HEK293 (cell line): Measurements from ENCODE around the gene IL4R.

ENCODE experiments used
- CTCF ChIA-PET: fragments of 350-600 bp; formaldehyde crosslinking; extraction: SDS; loops from one replicate; lab custom pipeline; 2021; ENCODE audit warnings: antibody characterized with exemption; lab: Yijun Ruan, JAX
- POLR2A ChIA-PET: fragments of 300-600 bp; formaldehyde crosslinking; extraction: SDS; loops from one replicate; lab custom pipeline; 2020; ENCODE audit warnings: antibody characterized with exemption, inconsistent platforms; lab: Yijun Ruan, JAX
- H3K27ac ChIP-seq: fragments of 200-500 bp; sonication (Bioruptor generic); 2 replicates; pipeline ENCODE4 v1.5.1; 2014; ENCODE audit warnings: low read depth, low read length, control low read depth, inconsistent platforms; ENCODE audit errors: extremely low read depth
- H3K36me3 ChIP-seq, 2 experiments: fragments of 200-500 bp in 1 of 2; sonication (Bioruptor generic) in 1 of 2; 1 replicate in 1 of 2; 2 replicates in 1 of 2; pipeline ENCODE4 v1.5.1; 2014 to 2017; ENCODE audit warnings: inconsistent platforms in 2 of 2, low read length in 2 of 2; ENCODE audit not compliant: control insufficient read depth in 2 of 2, insufficient read depth in 1 of 2
- H3K4me1 ChIP-seq: fragments of 200-500 bp; sonication (Bioruptor generic); 2 replicates; pipeline ENCODE4 v1.5.1; 2014; ENCODE audit warnings: mild to moderate bottlenecking, low read length, inconsistent platforms; ENCODE audit not compliant: control insufficient read depth, insufficient read depth
- H3K4me3 ChIP-seq: 2 replicates; pipeline ENCODE4 v1.5.1; 2011; ENCODE audit warnings: low read depth, mild to moderate bottlenecking, control low read depth, low read length, moderate library complexity
- H3K9me3 ChIP-seq: fragments of 200-500 bp; sonication (Bioruptor generic); 2 replicates; pipeline ENCODE4 v1.5.1; 2014; ENCODE audit warnings: low read depth, low read length, inconsistent platforms; ENCODE audit not compliant: control insufficient read depth, insufficient read depth
- BCL6B ChIP-seq: fragments of 450-650 bp; formaldehyde crosslinking; IDR thresholded peaks from 2 replicates; pipeline ENCODE4 v1.5.1; 2017; ENCODE audit warnings: missing biosample characterization, missing genetic modification characterization
- HOXC10 ChIP-seq: sonication (generic); formaldehyde crosslinking; IDR thresholded peaks from 2 replicates; pipeline ENCODE4 v1.8.1; 2023; ENCODE audit warnings: mild to moderate bottlenecking, missing genetic modification reagents
- INSM2 ChIP-seq: fragments of 450-650 bp; formaldehyde crosslinking; IDR thresholded peaks from 2 replicates; pipeline ENCODE4 v1.5.1; 2016; ENCODE audit warnings: missing biosample characterization, missing genetic modification characterization
- KLF17 ChIP-seq: fragments of 450-650 bp; formaldehyde crosslinking; IDR thresholded peaks from 2 replicates; pipeline ENCODE4 v1.5.1; 2016; ENCODE audit warnings: missing biosample characterization, missing genetic modification characterization
- KLF9 ChIP-seq: fragments of 450-650 bp; formaldehyde crosslinking; IDR thresholded peaks from 2 replicates; pipeline ENCODE4 v1.5.1; 2016; ENCODE audit warnings: missing biosample characterization, missing genetic modification characterization, low read depth
- SETDB1 ChIP-seq: IDR thresholded peaks from one replicate; pipeline ENCODE4 v1.6.1; 2017; ENCODE audit warnings: mild to moderate bottlenecking, low read length, moderate library complexity, mixed read lengths; ENCODE audit not compliant: insufficient read length
- ZBTB1 ChIP-seq: fragments of 450-650 bp; formaldehyde crosslinking; IDR thresholded peaks from 2 replicates; pipeline ENCODE4 v1.5.1; 2016; ENCODE audit warnings: missing biosample characterization, missing genetic modification characterization
- ZFP3 ChIP-seq: fragments of 450-650 bp; formaldehyde crosslinking; IDR thresholded peaks from 2 replicates; pipeline ENCODE4 v1.5.1; 2016; ENCODE audit warnings: low read depth, missing biosample characterization, missing genetic modification characterization
- ZNF114 ChIP-seq: fragments of 450-650 bp; formaldehyde crosslinking; IDR thresholded peaks from 2 replicates; pipeline ENCODE4 v1.5.0; 2017; ENCODE audit warnings: missing biosample characterization, missing genetic modification characterization
- ZNF175 ChIP-seq: fragments of 450-650 bp; formaldehyde crosslinking; IDR thresholded peaks from 2 replicates; pipeline ENCODE4 v1.5.1; 2016; ENCODE audit warnings: missing biosample characterization, missing genetic modification characterization
- ZNF184 ChIP-seq: fragments of 450-650 bp; IDR thresholded peaks from 2 replicates; pipeline ENCODE4 v1.5.1; 2018; ENCODE audit warnings: missing biosample characterization, mild to moderate bottlenecking, missing genetic modification characterization
- ZNF211 ChIP-seq: fragments of 450-650 bp; formaldehyde crosslinking; IDR thresholded peaks from 2 replicates; pipeline ENCODE4 v1.5.1; 2016; ENCODE audit warnings: low read depth, missing biosample characterization, missing genetic modification characterization
- ZNF223 ChIP-seq: fragments of 450-650 bp; formaldehyde crosslinking; IDR thresholded peaks from 2 replicates; pipeline ENCODE4 v1.5.1; 2016; ENCODE audit warnings: missing biosample characterization, missing genetic modification characterization
- ZNF248 ChIP-seq: fragments of 450-650 bp; formaldehyde crosslinking; IDR thresholded peaks from 2 replicates; pipeline ENCODE4 v1.5.1; 2017; ENCODE audit warnings: missing biosample characterization, missing genetic modification characterization
- ZNF530 ChIP-seq: fragments of 450-650 bp; formaldehyde crosslinking; IDR thresholded peaks from 2 replicates; pipeline ENCODE4 v1.5.1; 2016; ENCODE audit warnings: low read depth, missing biosample characterization, missing genetic modification characterization
- ZNF558 ChIP-seq: fragments of 450-650 bp; formaldehyde crosslinking; IDR thresholded peaks from 2 replicates; pipeline ENCODE4 v1.5.1; 2016; ENCODE audit warnings: missing biosample characterization, missing genetic modification characterization
- ZNF560 ChIP-seq: fragments of 450-650 bp; formaldehyde crosslinking; IDR thresholded peaks from 2 replicates; pipeline ENCODE4 v1.5.1; 2017; ENCODE audit warnings: missing biosample characterization, missing genetic modification characterization, borderline replicate concordance
- ZNF623 ChIP-seq: fragments of 450-650 bp; formaldehyde crosslinking; IDR thresholded peaks from 2 replicates; pipeline ENCODE4 v1.5.1; 2016; ENCODE audit warnings: missing biosample characterization, missing genetic modification characterization
- ZNF785 ChIP-seq: fragments of 450-650 bp; formaldehyde crosslinking; IDR thresholded peaks from 2 replicates; pipeline ENCODE4 v1.5.1; 2016; ENCODE audit warnings: missing biosample characterization, missing genetic modification characterization
- ZNF843 ChIP-seq: fragments of 450-650 bp; formaldehyde crosslinking; IDR thresholded peaks from 2 replicates; pipeline ENCODE4 v1.5.1; 2016; ENCODE audit warnings: missing biosample characterization, missing genetic modification characterization
- ZSCAN5A ChIP-seq: fragments of 450-650 bp; formaldehyde crosslinking; IDR thresholded peaks from 2 replicates; pipeline ENCODE4 v1.5.1; 2016; ENCODE audit warnings: missing biosample characterization, missing genetic modification characterization

Gene IL4R

GRCh38 chr16:27361987-27362386, 48.2 kb downstream of the IL4R start:
- CTCF ChIA-PET: interaction anchor here (0.6 kb wide), 1 partner anchor 206 kb away, joined by 4 read pairs; no protein-coding TSS in a partner anchor
- POLR2A ChIA-PET: no interaction called here

GRCh38 chr16:27362570-27363245, 48.9 kb downstream of the IL4R start:
- ChIA-PET CTCF (no interaction called here), POLR2A (no interaction called here)
- Histone ChIP-seq H3K4me1 (no peaks in the 10 kb centered on the region; the same call in 1 of the 2 replicates), H3K9me3 (no peaks in the 10 kb centered on the region), H3K27ac (no peak overlapping the region), H3K4me3 (no peak overlapping the region), H3K36me3 (peaks cover 0 to 16% of the 10 kb centered on the region in 2 experiments; a peak in 1 of 3 replicates)
- TF ChIP-seq ZNF114: no peak
- no peak for TF ChIP-seq BCL6B (tag by site-specific recombination)
- no peak for TF ChIP-seq SETDB1
- no peak for TF ChIP-seq ZNF623 (tag by site-specific recombination)

More at GRCh38 chr16:27361987-27362386, 48.2 kb downstream of the IL4R start:
- no peak overlapping the region for H3K27ac ChIP-seq
- peak; percentile 75 for TF ChIP-seq ZFP3 (tag by site-specific recombination)
- no peak for TF ChIP-seq ZNF843
- H3K4me1 ChIP-seq: no peaks in the 10 kb centered on the region
- H3K9me3 ChIP-seq: no peaks in the 10 kb centered on the region
- peaks cover 0 to 16% of the 10 kb centered on the region in 2 experiments; a peak in 1 of 3 replicates for H3K36me3 ChIP-seq
- no peak overlapping the region for H3K4me3 ChIP-seq

GRCh38 chr16:27363246-27363632, 49.5 kb downstream of the IL4R start:
- ChIA-PET POLR2A (no interaction called here), CTCF (no interaction called here)
- H3K4me3 ChIP-seq: no peak overlapping the region
- H3K4me1 ChIP-seq: no peaks in the 10 kb centered on the region; the same call in 1 of the 2 replicates
- no peak for TF ChIP-seq ZNF114
- TF ChIP-seq HOXC10 (CRISPR knock-in tag): no peak
- TF ChIP-seq ZNF211: no peak
- TF ChIP-seq ZNF530 (tag by site-specific recombination): no peak
- no peak for TF ChIP-seq ZSCAN5A (tag by site-specific recombination)
- no peak for TF ChIP-seq KLF17 (tag by site-specific recombination)
- no peak for TF ChIP-seq SETDB1
- no peak for TF ChIP-seq ZNF184
- no peak for TF ChIP-seq ZNF623 (tag by site-specific recombination)
- TF ChIP-seq ZNF248 (tag by site-specific recombination): no peak
- H3K36me3 ChIP-seq: peaks cover 0 to 16% of the 10 kb centered on the region in 2 experiments; a peak in 1 of 3 replicates
- H3K27ac ChIP-seq: no peak overlapping the region
- H3K9me3 ChIP-seq: no peaks in the 10 kb centered on the region

GRCh38 chr16:27363797-27364196, 50.0 kb downstream of the IL4R start:
- H3K36me3 ChIP-seq: peaks cover 0 to 16% of the 10 kb centered on the region in 2 experiments; a peak in 1 of 3 replicates
- no peaks in the 10 kb centered on the region for H3K9me3 ChIP-seq
- ChIA-PET POLR2A (no interaction called here), CTCF (no interaction called here)
- no peak overlapping the region for H3K27ac ChIP-seq
- H3K4me3 ChIP-seq: no peak overlapping the region
- H3K4me1 ChIP-seq: no peaks in the 10 kb centered on the region; the same call in 1 of the 2 replicates
- TF ChIP-seq ZNF558 (no peak), KLF9 (tag by site-specific recombination) (no peak), ZNF785 (tag by site-specific recombination) (no peak), ZNF175 (tag by site-specific recombination) (no peak), INSM2 (no peak), ZBTB1 (tag by site-specific recombination) (no peak), ZNF560 (tag by site-specific recombination) (no peak), ZNF223 (no peak)
